PC-9 (cell line): ENCODE results near the gene FAM98A. TPM values are rescaled to one million over a fixed set of nuclear protein-coding genes. Genes with fewer than 3 reads are reported as not detected.

ENCODE experiments used
- BruUV-seq: library from RNA; stranded (reverse); fragments of 400-500 nt; replicated peaks from 2 replicates; lab custom pipeline; 2021; lab: Mats Ljungman, UMichigan
- CTCF ChIA-PET: fragments of 300-600 bp; sonication (Branson Sonifier 250); formaldehyde crosslinking; loops from one replicate; lab custom pipeline; 2022; ENCODE audit warnings: antibody characterized with exemption; lab: Charles Lee
- POLR2A ChIA-PET: fragments of 300-600 bp; sonication (Branson Sonifier 250); formaldehyde crosslinking; loops from one replicate; lab custom pipeline; 2022; ENCODE audit warnings: antibody characterized with exemption; ENCODE audit not compliant: unreplicated experiment; lab: Charles Lee
- DNase-seq, 2 experiments: peaks; one replicate each; pipeline versions ENCODE4 v3.0.0 to v3.0.0-alpha.2; 2015 to 2022; ENCODE audit warnings: mixed read lengths in 1 of 2
- H2AFZ ChIP-seq: fragments of 200-600 bp; sonication (generic); 2 replicates; pipeline ENCODE4 v1.8.1; 2017; ENCODE audit warnings: antibody characterized with exemption
- H3F3A ChIP-seq: fragments of 200-600 bp; sonication (generic); 2 replicates; pipeline ENCODE4 v1.8.1; 2017; ENCODE audit warnings: antibody characterized with exemption, mild to moderate bottlenecking, low read depth; ENCODE audit not compliant: insufficient read depth
- H3K27ac ChIP-seq: fragments of 200-600 bp; sonication (generic); 2 replicates; pipeline ENCODE4 v1.6.1; 2016; ENCODE audit warnings: mixed run types
- H3K27me3 ChIP-seq: fragments of 200-600 bp; sonication (generic); 2 replicates; pipeline ENCODE4 v1.6.1; 2016; ENCODE audit warnings: low read depth, mixed run types; ENCODE audit not compliant: insufficient read depth
- H3K36me3 ChIP-seq: fragments of 200-600 bp; sonication (generic); 2 replicates; pipeline ENCODE4 v1.6.1; 2016; ENCODE audit warnings: low read depth, mixed run types
- H3K4me1 ChIP-seq: fragments of 200-600 bp; sonication (generic); replicated peaks from 2 replicates; pipeline ENCODE4 v1.6.1; 2016; ENCODE audit warnings: mixed run types; ENCODE audit not compliant: insufficient read depth
- H3K4me2 ChIP-seq: fragments of 200-600 bp; sonication (generic); 2 replicates; pipeline ENCODE4 v1.6.1; 2017; ENCODE audit warnings: mixed run types
- H3K4me3 ChIP-seq: fragments of 200-600 bp; sonication (generic); 2 replicates; pipeline ENCODE4 v1.6.1; 2016; ENCODE audit warnings: mixed run types
- H3K79me2 ChIP-seq: fragments of 200-600 bp; sonication (generic); 2 replicates; pipeline ENCODE4 v1.6.1; 2017; ENCODE audit warnings: low read depth, mixed run types
- H3K9me2 ChIP-seq: fragments of 200-600 bp; sonication (generic); 2 replicates; pipeline ENCODE4 v1.8.1; 2017; ENCODE audit warnings: mild to moderate bottlenecking; ENCODE audit not compliant: insufficient read depth
- H3K9me3 ChIP-seq: fragments of 200-600 bp; sonication (generic); 2 replicates; pipeline ENCODE4 v1.8.1; 2016; ENCODE audit warnings: low read depth; ENCODE audit not compliant: insufficient read depth
- H4K20me1 ChIP-seq: fragments of 200-600 bp; sonication (generic); 2 replicates; pipeline ENCODE4 v1.8.1; 2017; ENCODE audit not compliant: insufficient read depth
- EZH2 ChIP-seq: fragments of 200-600 bp; sonication (generic); IDR thresholded peaks from 2 replicates; pipeline ENCODE4 v1.8.0; 2017; ENCODE audit warnings: antibody characterized with exemption, low read depth
- intact Hi-C: fragments of 100-400 bp; cut with micrococcal nuclease; formaldehyde crosslinking; loops from one replicate; pipeline ENCODE4 v1.10.0; 2022; ENCODE audit not compliant: unreplicated experiment
- total RNA-seq: library from RNA; stranded (reverse); gene quantifications from 2 replicates; pipeline ENCODE4 v1.2.3, GENCODE V29; 2021
- TF ChIP-seq, protein P1 (sequence below): fragments of 200-600 bp; sonication (generic); conservative IDR thresholded peaks from 2 replicates; pipeline ENCODE4 v1.6.1; 2017; ENCODE audit warnings: mixed run types, antibody characterized with exemption, mild to moderate bottlenecking, moderate library complexity

FAM98A gene
- total RNA-seq, 1 experiment from 2014 or later, result 33.7 TPM

DNA sequence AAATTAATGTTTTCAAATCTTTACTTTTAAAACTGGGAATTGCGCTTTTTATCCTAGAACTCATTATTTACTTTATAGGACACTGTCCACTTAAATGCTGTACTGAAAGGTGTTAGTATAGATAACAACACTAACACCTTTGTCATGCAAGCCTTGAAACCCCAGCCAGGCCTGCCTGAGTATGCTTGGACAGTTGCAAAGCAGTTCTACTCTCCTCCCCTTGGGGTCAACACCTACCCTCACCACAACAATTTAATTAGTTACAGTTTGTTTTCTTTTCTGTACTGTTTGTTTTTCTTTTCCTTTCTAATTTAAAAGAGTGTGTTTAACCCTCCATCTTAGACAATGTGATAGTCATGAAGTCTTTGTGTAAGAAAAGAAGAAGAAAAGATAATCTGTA, 18.9 kb upstream of the FAM98A start:
- Histone ChIP-seq H3K4me3 (no peak overlapping the region), H3F3A (no peaks in the 10 kb centered on the region; the same call in 1 of the 2 replicates), H3K4me1 (no peaks in the 10 kb centered on the region), H3K36me3 (no peaks in the 10 kb centered on the region), H2AFZ (no peak overlapping the region), H4K20me1 (no peaks in the 10 kb centered on the region), H3K27ac (no peak overlapping the region), H3K27me3 (no peaks in the 10 kb centered on the region), H3K9me2 (no peaks in the 10 kb centered on the region), H3K9me3 (no peaks in the 10 kb centered on the region; the same call in 1 of the 2 replicates), H3K4me2 (no peak overlapping the region), H3K79me2 (no peaks in the 10 kb centered on the region)
- no peak for TF ChIP-seq EZH2
- TF ChIP-seq, protein P1, sequence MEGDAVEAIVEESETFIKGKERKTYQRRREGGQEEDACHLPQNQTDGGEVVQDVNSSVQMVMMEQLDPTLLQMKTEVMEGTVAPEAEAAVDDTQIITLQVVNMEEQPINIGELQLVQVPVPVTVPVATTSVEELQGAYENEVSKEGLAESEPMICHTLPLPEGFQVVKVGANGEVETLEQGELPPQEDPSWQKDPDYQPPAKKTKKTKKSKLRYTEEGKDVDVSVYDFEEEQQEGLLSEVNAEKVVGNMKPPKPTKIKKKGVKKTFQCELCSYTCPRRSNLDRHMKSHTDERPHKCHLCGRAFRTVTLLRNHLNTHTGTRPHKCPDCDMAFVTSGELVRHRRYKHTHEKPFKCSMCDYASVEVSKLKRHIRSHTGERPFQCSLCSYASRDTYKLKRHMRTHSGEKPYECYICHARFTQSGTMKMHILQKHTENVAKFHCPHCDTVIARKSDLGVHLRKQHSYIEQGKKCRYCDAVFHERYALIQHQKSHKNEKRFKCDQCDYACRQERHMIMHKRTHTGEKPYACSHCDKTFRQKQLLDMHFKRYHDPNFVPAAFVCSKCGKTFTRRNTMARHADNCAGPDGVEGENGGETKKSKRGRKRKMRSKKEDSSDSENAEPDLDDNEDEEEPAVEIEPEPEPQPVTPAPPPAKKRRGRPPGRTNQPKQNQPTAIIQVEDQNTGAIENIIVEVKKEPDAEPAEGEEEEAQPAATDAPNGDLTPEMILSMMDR, result no peak
- peak in 1 of 2 experiments; percentile 5 for DNase-seq
- BruUV-seq, result no TSS peak
- POLR2A ChIA-PET, result no interaction called here
- CTCF ChIA-PET, result no interaction called here
- intact Hi-C loops, result no loop called here

DNA sequence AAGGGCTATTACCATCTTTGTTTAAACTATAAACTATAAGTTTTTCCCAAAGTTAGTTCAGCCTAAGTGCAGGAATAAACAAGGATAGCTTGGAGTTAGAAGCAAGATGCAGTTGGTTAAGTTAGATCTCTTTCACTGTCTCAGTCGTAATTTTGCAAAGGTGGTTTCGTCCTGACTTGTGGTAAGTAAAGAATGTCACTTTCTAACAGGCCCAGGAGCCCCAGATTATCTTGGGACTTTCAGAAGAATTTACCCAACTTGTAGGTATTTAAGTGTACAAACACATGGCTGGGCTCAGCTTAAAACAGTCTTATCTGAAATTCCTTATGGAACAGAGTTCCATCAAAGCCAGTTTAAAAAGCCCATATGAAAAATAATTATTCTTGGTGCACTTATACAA, 18.3 kb upstream of the FAM98A start:
- DNase-seq, result no peak
- H3K27me3 ChIP-seq, result no peaks in the 10 kb centered on the region
- H3K9me3 ChIP-seq, result no peaks in the 10 kb centered on the region; the same call in 1 of the 2 replicates
- no peaks in the 10 kb centered on the region for H4K20me1 ChIP-seq
- H3K27ac ChIP-seq, result no peak overlapping the region
- H3K4me3 ChIP-seq, result no peak overlapping the region
- POLR2A ChIA-PET, result interaction anchor here (0.7 kb wide), 1 partner anchor 43 kb away, joined by 8 read pairs; no protein-coding TSS in a partner anchor
- no peaks in the 10 kb centered on the region for H3K9me2 ChIP-seq
- BruUV-seq, result no TSS peak
- H3K4me2 ChIP-seq, result no peak overlapping the region
- no peaks in the 10 kb centered on the region; the same call in 1 of the 2 replicates for H3F3A ChIP-seq
- TF ChIP-seq EZH2, result no peak
- TF ChIP-seq, protein P1, result no peak
- no peaks in the 10 kb centered on the region for H3K4me1 ChIP-seq
- intact Hi-C loops, result no loop called here
- no peak overlapping the region for H2AFZ ChIP-seq
- H3K36me3 ChIP-seq, result no peaks in the 10 kb centered on the region
- CTCF ChIA-PET, result no interaction called here
- no peaks in the 10 kb centered on the region for H3K79me2 ChIP-seq

GRCh38 chr2:33616873-33617272, 17.8 kb upstream of the FAM98A start:
- Histone ChIP-seq H3K4me1 (no peaks in the 10 kb centered on the region), H3K4me3 (no peak overlapping the region), H4K20me1 (no peaks in the 10 kb centered on the region), H3K9me2 (no peaks in the 10 kb centered on the region), H3K4me2 (no peak overlapping the region), H3K36me3 (no peaks in the 10 kb centered on the region), H3K79me2 (no peaks in the 10 kb centered on the region), H2AFZ (no peak overlapping the region), H3K9me3 (no peaks in the 10 kb centered on the region; the same call in 1 of the 2 replicates), H3K27me3 (no peaks in the 10 kb centered on the region), H3F3A (no peaks in the 10 kb centered on the region; the same call in 1 of the 2 replicates), H3K27ac (no peak overlapping the region)
- no TSS peak for BruUV-seq
- TF ChIP-seq, protein P1, result no peak
- TF ChIP-seq EZH2, result no peak
- ChIA-PET CTCF (no interaction called here), POLR2A (interaction anchor here (0.7 kb wide), 1 partner anchor 44 kb away, joined by 8 read pairs; no protein-coding TSS in a partner anchor)
- intact Hi-C loops, result no loop called here
- no peak for DNase-seq
